PC-9 (cell line): ENCODE results near the gene TPK1. TPM values are rescaled to one million over a fixed set of nuclear protein-coding genes. Genes with fewer than 3 reads are reported as not detected.

Experiments
- BruUV-seq: library from RNA; stranded (reverse); fragments of 400-500 nt; replicated peaks from 2 replicates; lab custom pipeline; 2021; lab: Mats Ljungman, UMichigan
- CTCF ChIA-PET: fragments of 300-600 bp; sonication (Branson Sonifier 250); formaldehyde crosslinking; loops from one replicate; lab custom pipeline; 2022; ENCODE audit warnings: antibody characterized with exemption; lab: Charles Lee
- POLR2A ChIA-PET: fragments of 300-600 bp; sonication (Branson Sonifier 250); formaldehyde crosslinking; loops from one replicate; lab custom pipeline; 2022; ENCODE audit warnings: antibody characterized with exemption; ENCODE audit not compliant: unreplicated experiment; lab: Charles Lee
- DNase-seq, 2 experiments: peaks; one replicate each; pipeline versions ENCODE4 v3.0.0 to v3.0.0-alpha.2; 2015 to 2022; ENCODE audit warnings: mixed read lengths in 1 of 2
- H2AFZ ChIP-seq: fragments of 200-600 bp; sonication (generic); 2 replicates; pipeline ENCODE4 v1.8.1; 2017; ENCODE audit warnings: antibody characterized with exemption
- H3F3A ChIP-seq: fragments of 200-600 bp; sonication (generic); 2 replicates; pipeline ENCODE4 v1.8.1; 2017; ENCODE audit warnings: antibody characterized with exemption, mild to moderate bottlenecking, low read depth; ENCODE audit not compliant: insufficient read depth
- H3K27ac ChIP-seq: fragments of 200-600 bp; sonication (generic); 2 replicates; pipeline ENCODE4 v1.6.1; 2016; ENCODE audit warnings: mixed run types
- H3K27me3 ChIP-seq: fragments of 200-600 bp; sonication (generic); 2 replicates; pipeline ENCODE4 v1.6.1; 2016; ENCODE audit warnings: low read depth, mixed run types; ENCODE audit not compliant: insufficient read depth
- H3K36me3 ChIP-seq: fragments of 200-600 bp; sonication (generic); 2 replicates; pipeline ENCODE4 v1.6.1; 2016; ENCODE audit warnings: low read depth, mixed run types
- H3K4me1 ChIP-seq: fragments of 200-600 bp; sonication (generic); replicated peaks from 2 replicates; pipeline ENCODE4 v1.6.1; 2016; ENCODE audit warnings: mixed run types; ENCODE audit not compliant: insufficient read depth
- H3K4me2 ChIP-seq: fragments of 200-600 bp; sonication (generic); 2 replicates; pipeline ENCODE4 v1.6.1; 2017; ENCODE audit warnings: mixed run types
- H3K4me3 ChIP-seq: fragments of 200-600 bp; sonication (generic); 2 replicates; pipeline ENCODE4 v1.6.1; 2016; ENCODE audit warnings: mixed run types
- H3K79me2 ChIP-seq: fragments of 200-600 bp; sonication (generic); 2 replicates; pipeline ENCODE4 v1.6.1; 2017; ENCODE audit warnings: low read depth, mixed run types
- H3K9me2 ChIP-seq: fragments of 200-600 bp; sonication (generic); 2 replicates; pipeline ENCODE4 v1.8.1; 2017; ENCODE audit warnings: mild to moderate bottlenecking; ENCODE audit not compliant: insufficient read depth
- H3K9me3 ChIP-seq: fragments of 200-600 bp; sonication (generic); 2 replicates; pipeline ENCODE4 v1.8.1; 2016; ENCODE audit warnings: low read depth; ENCODE audit not compliant: insufficient read depth
- H4K20me1 ChIP-seq: fragments of 200-600 bp; sonication (generic); 2 replicates; pipeline ENCODE4 v1.8.1; 2017; ENCODE audit not compliant: insufficient read depth
- CTCF ChIP-seq: fragments of 200-600 bp; sonication (generic); conservative IDR thresholded peaks from 2 replicates; pipeline ENCODE4 v1.6.1; 2017; ENCODE audit warnings: mixed run types, antibody characterized with exemption, mild to moderate bottlenecking, moderate library complexity
- EZH2 ChIP-seq: fragments of 200-600 bp; sonication (generic); IDR thresholded peaks from 2 replicates; pipeline ENCODE4 v1.8.0; 2017; ENCODE audit warnings: antibody characterized with exemption, low read depth
- intact Hi-C: fragments of 100-400 bp; cut with micrococcal nuclease; formaldehyde crosslinking; loops from one replicate; pipeline ENCODE4 v1.10.0; 2022; ENCODE audit not compliant: unreplicated experiment
- total RNA-seq: library from RNA; stranded (reverse); gene quantifications from 2 replicates; pipeline ENCODE4 v1.2.3, GENCODE V29; 2021

Gene TPK1
- total RNA-seq, 1 experiment from 2014 or later: 0.90 TPM

GRCh38 chr7:144403649-144404061 lies 432.2 kb downstream of the TPK1 start, which contains the start of gene NOBOX:
Gene NOBOX (minus strand): TSS chr7:144403693.
- ChIA-PET CTCF (no interaction called here), POLR2A (no interaction called here)
- no peak within 1 kb of the TSS for H3K27ac ChIP-seq
- H3K27me3 ChIP-seq: peaks cover 35% of the 10 kb centered on the region
- H3K36me3 ChIP-seq: no peaks in the 10 kb centered on the region
- no TSS peak for BruUV-seq
- peaks cover 14% of the 10 kb centered on the region for H3K4me1 ChIP-seq
- no peak for DNase-seq
- no peaks in the 10 kb centered on the region for H4K20me1 ChIP-seq
- no peak within 1 kb of the TSS for H3K4me3 ChIP-seq
- no peak within 1 kb of the TSS for H2AFZ ChIP-seq
- H3K4me2 ChIP-seq: no peak within 1 kb of the TSS
- no peaks in the 10 kb centered on the region for H3K9me3 ChIP-seq
- 0 out of 2 replicates have a peak, but pooled peaks cover 14% of the 10 kb centered on the region for H3F3A ChIP-seq
- H3K9me2 ChIP-seq: no peaks in the 10 kb centered on the region
- intact Hi-C loops: no loop called here
- H3K79me2 ChIP-seq: no peaks in the 10 kb centered on the region
- TF ChIP-seq EZH2 (no peak), CTCF (no peak)

- intact Hi-C loops: no loop called here
- Histone ChIP-seq H3K4me1 (peaks cover 14% of the 10 kb centered on the region), H3K4me2 (no peak overlapping the region), H3K9me3 (no peaks in the 10 kb centered on the region), H3K4me3 (no peak overlapping the region), H2AFZ (no peak overlapping the region), H3K27ac (no peak overlapping the region), H4K20me1 (no peaks in the 10 kb centered on the region), H3F3A (0 out of 2 replicates have a peak, but pooled peaks cover 14% of the 10 kb centered on the region), H3K79me2 (no peaks in the 10 kb centered on the region), H3K9me2 (no peaks in the 10 kb centered on the region), H3K36me3 (no peaks in the 10 kb centered on the region), H3K27me3 (peaks cover 41% of the 10 kb centered on the region)
- BruUV-seq: no TSS peak
- TF ChIP-seq EZH2 (no peak), CTCF (no peak)
- no peak for DNase-seq
- ChIA-PET CTCF (no interaction called here), POLR2A (no interaction called here)
Observed at GRCh38 chr7:144403102-144403501, 432.8 kb downstream of the TPK1 start.
